Heart right ventricle (tissue), 16 donors: ENCODE results near the gene TBCA. TPM values are rescaled to one million over a fixed set of nuclear protein-coding genes. Genes with fewer than 3 reads are reported as not detected.

Experiments
- ATAC-seq, 8 donors: fragments of 200-7000 bp; cut with Tn5 transposase; one replicate each; pipeline ENCODE4 v1.9.1; 2020; ENCODE audit warnings: mild to moderate bottlenecking in 8 of 8, moderate library complexity in 8 of 8, moderate number of reproducible peaks in 1 of 8
- DNase-seq, 2 donors: peaks; one replicate each; pipeline ENCODE4 v3.0.0-alpha.2; 2020
- H3K27ac ChIP-seq, 10 donors: fragments of 200-600 bp; sonication (generic) in 2 of 10; one replicate each; pipeline versions ENCODE4 v1.5.0 to v1.8.0; 2020 to 2022; ENCODE audit warnings: mild to moderate bottlenecking in 3 of 10
- H3K27me3 ChIP-seq, 7 donors: fragments of 200-600 bp; one replicate each; pipeline ENCODE4 v1.8.0; 2021 to 2022; ENCODE audit warnings: mild to moderate bottlenecking in 2 of 7
- H3K36me3 ChIP-seq, 9 donors: fragments of 200-600 bp; sonication (generic) in 1 of 9; one replicate each; pipeline versions ENCODE4 v1.5.0 to v1.8.0; 2020 to 2022; ENCODE audit warnings: mild to moderate bottlenecking in 2 of 9
- H3K4me1 ChIP-seq, 9 donors: fragments of 200-600 bp; sonication (generic) in 1 of 9; one replicate each; pipeline versions ENCODE4 v1.5.0 to v1.8.0; 2020 to 2022; ENCODE audit warnings: mild to moderate bottlenecking in 4 of 9
- H3K4me3 ChIP-seq, 10 donors: fragments of 200-600 bp; sonication (generic) in 2 of 10; one replicate each; pipeline versions ENCODE4 v1.5.0 to v1.8.0; 2020 to 2022; ENCODE audit warnings: mild to moderate bottlenecking in 7 of 10, moderate library complexity in 2 of 10
- H3K9me3 ChIP-seq, 11 donors: fragments of 200-600 bp in 10 of 11; sonication (generic) in 2 of 11; one replicate each; pipeline versions ENCODE4 v1.5.0 to v1.8.0; 2013 to 2022; ENCODE audit warnings: mild to moderate bottlenecking in 2 of 11, control low read depth in 1 of 11, moderate library complexity in 1 of 11
- CTCF ChIP-seq, 9 donors: fragments of 200-600 bp; sonication (generic) in 2 of 9; IDR thresholded peaks; one replicate each; pipeline versions ENCODE4 v1.5.0 to v1.8.0; 2021 to 2022; ENCODE audit warnings: antibody characterized with exemption in 9 of 9, mild to moderate bottlenecking in 5 of 9, moderate library complexity in 1 of 9
- WGBS, 2 donors: extraction: QIAGEN DNeasy Blood & Tissue Kit; methylation state at CpG; one replicate each; pipeline ENCODE4 v1.1.7; 2013; ENCODE audit warnings: inconsistent platforms in 1 of 2; 5-methylcytosine and 5-hydroxymethylcytosine counted together
- intact Hi-C, 10 donors: fragments of 100-400 bp; cut with DNase I; formaldehyde crosslinking; loops; one replicate each; pipeline versions ENCODE4 v1.11.1 to v1.14.2; 2022
- polyA plus RNA-seq, 2 donors: library from polyadenylated mRNA; stranded (reverse); fragments of 200-250 nt; gene quantifications; one replicate each; pipeline ENCODE4 v1.2.3, GENCODE V29; 2013
- total RNA-seq, 10 donors: library from RNA; stranded (reverse); fragmentation: NEBNext Ultra II Directional in 3 of 10; extraction: Animal tissue kit (Norgen Biotek cat#: 25700) in 3 of 10; gene quantifications; one replicate each; pipeline versions ENCODE4 v1.2.1 to v1.2.4, GENCODE V29; 2021 to 2023
- donor health status: Arrhythmogenic right ventricular cardiomyopathy.
- donor health status: ischemic (EF 13 %, LVEDD 7.1; RV severe dilation, severe dysfunction).
- donor health status: healthy with polysubstance abuse.
- donor health status: DM: no; HTN: yes; CAD: no.
- donor health status: DM: no; HTN: no; CAD: no.
- donor health status: ischemic (EF 25% LVEDD 6.9; RV normal size, moderate dysfunction).
- donor health status: ischemic (EF 25% LVEDD 5.7; RV mildly dilated, moderate dysfunction).
- donor health status: healthy.
- donor health status: DM: yes; HTN: yes; CAD: no.
- donor health status: Ischemic cardiomyopathy.
- donor health status: ischemic (EF 35%, LVEDD 5.7; RV mildly dilated, moderate dysfunction).
- donor health status: nonischemic (EF 11% LVEDD 7.7; RV severe dilation, severe dysfunction).
- donor health status: DM: yes; HTN: yes; CAD: no.
- donor health status: PGD.
- donor health status: ischemic (EF 29% LVEDD 5.4; RV normal size, mild dysfunction).
- donor health status: nonischemic (EF 23%, LVEDD 6.1; RV moderate dilation, normal function).

TBCA gene
- total and polyA plus RNA-seq, 12 donors = 66.6 to 171 (median 147) TPM

- TF ChIP-seq CTCF (IDR thresholded peaks at IDR 0.05) = no peak
- Histone ChIP-seq H3K4me1 (peaks cover 0 to 4% (median 0%) of the 10 kb centered on the region in 9 donors), H3K27me3 (peaks cover 0 to 67% (median 37%) of the 10 kb centered on the region in 7 donors), H3K36me3 (no peaks in the 10 kb centered on the region), H3K27ac (no peak overlapping the region), H3K9me3 (peaks cover 0 to 16% (median 0%) of the 10 kb centered on the region in 11 donors), H3K4me3 (no peak overlapping the region)
- intact Hi-C loops = no loop called here
- DNase-seq = no peak
- no peak for ATAC-seq
These were observed 117.5 kb downstream of the TBCA start for GRCh38 chr5:77658662-77659061.

- Histone ChIP-seq H3K27ac (no peak overlapping the region), H3K4me1 (no peaks in the 10 kb centered on the region), H3K4me3 (no peak overlapping the region), H3K27me3 (peaks cover 0 to 75% (median 57%) of the 10 kb centered on the region in 7 donors), H3K9me3 (peaks cover 0 to 11% (median 0%) of the 10 kb centered on the region in 11 donors), H3K36me3 (no peaks in the 10 kb centered on the region)
- 41 to 44% methylated on average over 2 of the region's 2 CpGs for WGBS, 2 donors
- no peak for TF ChIP-seq CTCF (IDR thresholded peaks at IDR 0.05)
- ATAC-seq = no peak
- intact Hi-C loops = no loop called here
- DNase-seq = no peak
These were observed 124.8 kb downstream of the TBCA start for GRCh38 chr5:77651343-77651742.

GRCh38 chr5:77650686-77651085, 125.5 kb downstream of the TBCA start:
- intact Hi-C loops = no loop called here
- Histone ChIP-seq H3K9me3 (peaks cover 0 to 11% (median 0%) of the 10 kb centered on the region in 11 donors), H3K36me3 (no peaks in the 10 kb centered on the region), H3K27ac (no peak overlapping the region), H3K4me3 (no peak overlapping the region), H3K4me1 (no peaks in the 10 kb centered on the region), H3K27me3 (peaks cover 4 to 80% (median 59%) of the 10 kb centered on the region in 7 donors)
- no peak for ATAC-seq
- no peak for DNase-seq
- WGBS, 2 donors = 34 to 42% methylated on average over 1 of the region's 1 CpG
- TF ChIP-seq CTCF (IDR thresholded peaks at IDR 0.05) = no peak

GRCh38 chr5:77649776-77650175, 126.4 kb downstream of the TBCA start:
- no peak overlapping the region for H3K4me3 ChIP-seq
- intact Hi-C loops = loop anchor here in 3 of 10 donors (5.0 to 10.0 kb wide), 2 partner anchors 355 to 358 kb away; no protein-coding TSS in a partner anchor
- no peaks in the 10 kb centered on the region for H3K36me3 ChIP-seq
- peaks cover 0 to 2% (median 0%) of the 10 kb centered on the region in 11 donors for H3K9me3 ChIP-seq
- no peak overlapping the region for H3K27ac ChIP-seq
- no peak for DNase-seq
- peaks cover under 1 to 5% (median 2%) of the 10 kb centered on the region in 9 donors for H3K4me1 ChIP-seq
- H3K27me3 ChIP-seq = peaks cover 10 to 83% (median 62%) of the 10 kb centered on the region in 7 donors
- 93 to 95% methylated on average over 2 of the region's 2 CpGs for WGBS, 2 donors
- no peak for ATAC-seq
- no peak for TF ChIP-seq CTCF (IDR thresholded peaks at IDR 0.05)
